Muscle of leg (tissue), 11 donors: Measurements from ENCODE around the gene TMEM201. TPM values are rescaled to one million over a fixed set of nuclear protein-coding genes. Genes with fewer than 3 reads are reported as not detected.
"Not testable (repeated sequence)": the region's sequence is repeated elsewhere in the genome, so short reads cannot be mapped to it uniquely, and the experiment has no call there.

Source experiments
- DNase-seq: peaks from one replicate; pipeline ENCODE4 v3.0.0; 2013
- H3K27ac ChIP-seq: one replicate; pipeline ENCODE4 v1.5.1; 2013; ENCODE audit warnings: mild to moderate bottlenecking, low read length, control low read depth
- H3K27me3 ChIP-seq: one replicate; pipeline ENCODE4 v1.6.1; 2013; ENCODE audit warnings: low read length; ENCODE audit not compliant: control insufficient read depth, insufficient read depth
- H3K36me3 ChIP-seq: one replicate; pipeline ENCODE4 v1.6.1; 2013; ENCODE audit warnings: low read length; ENCODE audit not compliant: control insufficient read depth, insufficient read depth
- H3K4me1 ChIP-seq: one replicate; pipeline ENCODE4 v1.6.1; 2013; ENCODE audit warnings: low read length; ENCODE audit not compliant: control insufficient read depth, insufficient read depth
- H3K4me3 ChIP-seq: one replicate; pipeline ENCODE4 v1.5.1; 2013; ENCODE audit warnings: low read length, control low read depth
- H3K9me3 ChIP-seq: replicated peaks from 2 replicates; pipeline ENCODE4 v1.6.1; 2013; ENCODE audit warnings: low read depth, low read length; ENCODE audit not compliant: control insufficient read depth
- WGBS: methylation state at CpG from one replicate; pipeline ENCODE4 v1.1.5; 2013; ENCODE audit warnings: missing lambda C conversion rate; ENCODE audit not compliant: insufficient coverage; 5-methylcytosine and 5-hydroxymethylcytosine counted together
- polyA plus RNA-seq, 8 donors: library from polyadenylated mRNA; unstranded; fragments of 120-200 nt; gene quantifications; one replicate each; pipeline versions ENCODE4 v1.2.1 to v1.2.3, GENCODE V29; 2013; ENCODE audit warnings: inconsistent platforms in 1 of 8, low replicate concordance in 1 of 8; ENCODE audit not compliant: insufficient read length in 8 of 8, insufficient read depth in 1 of 8
- total RNA-seq: library from RNA; stranded (reverse); fragments of 120-200 nt; gene quantifications from one replicate; pipeline ENCODE4 v1.2.4, GENCODE V29; 2013

Gene TMEM201
- total and polyA plus RNA-seq, 9 donors, result 6.9 to 22.2 (median 19.1) TPM

- no peak for DNase-seq
- WGBS, result 51% methylated on average over 12 of the region's 16 CpGs
- no peaks in the 10 kb centered on the region for H3K4me1 ChIP-seq
- H3K9me3 ChIP-seq, result no peaks in the 10 kb centered on the region
- no peak overlapping the region for H3K27ac ChIP-seq
- H3K36me3 ChIP-seq, result peaks cover 35% of the 10 kb centered on the region
- H3K4me3 ChIP-seq, result no peak overlapping the region
- H3K27me3 ChIP-seq, result peaks cover 6% of the 10 kb centered on the region
Observed at GRCh38 chr1:9615316-9616063, 26.8 kb downstream of the TMEM201 start.

- Histone ChIP-seq H3K4me3 (no peak overlapping the region), H3K9me3 (no peaks in the 10 kb centered on the region), H3K27ac (no peak overlapping the region), H3K4me1 (no peaks in the 10 kb centered on the region), H3K27me3 (peaks cover 6% of the 10 kb centered on the region), H3K36me3 (peaks cover under 1% of the 10 kb centered on the region)
- no peak for DNase-seq
- WGBS, result 72% methylated on average over 15 of the region's 18 CpGs
Observed at GRCh38 chr1:9618909-9619679, 30.4 kb downstream of the TMEM201 start.

- Histone ChIP-seq H3K4me1 (no peaks in the 10 kb centered on the region), H3K27ac (no peak overlapping the region), H3K9me3 (no peaks in the 10 kb centered on the region), H3K4me3 (no peak overlapping the region), H3K36me3 (no peaks in the 10 kb centered on the region), H3K27me3 (peaks cover 10% of the 10 kb centered on the region)
- DNase-seq, result no peak
Observed at GRCh38 chr1:9621032-9621431, 32.3 kb downstream of the TMEM201 start.

- no peak overlapping the region for H3K4me3 ChIP-seq
- no peak overlapping the region for H3K27ac ChIP-seq
- H3K9me3 ChIP-seq, result no peaks in the 10 kb centered on the region
- WGBS, result 100% methylated on average over 1 of the region's 2 CpGs
- peaks cover 2% of the 10 kb centered on the region for H3K4me1 ChIP-seq
- H3K27me3 ChIP-seq, result peaks cover 13% of the 10 kb centered on the region
- no peaks in the 10 kb centered on the region for H3K36me3 ChIP-seq
- no peak for DNase-seq
Observed at GRCh38 chr1:9624081-9624480, 35.4 kb downstream of the TMEM201 start.

GRCh38 chr1:9625030-9625429 is 36.3 kb downstream of the TMEM201 start:
- not testable (repeated sequence) for DNase-seq, H3K36me3 ChIP-seq, H3K4me3 ChIP-seq, H3K4me1 ChIP-seq, H3K9me3 ChIP-seq, H3K27ac ChIP-seq
- no CpG with 5 or more reads among the region's 3 CpGs for WGBS
- peaks cover 12% of the 10 kb centered on the region for H3K27me3 ChIP-seq

- DNase-seq, result no peak
- H3K9me3 ChIP-seq, result no peaks in the 10 kb centered on the region
- peaks cover 12% of the 10 kb centered on the region for H3K27me3 ChIP-seq
- H3K4me3 ChIP-seq, result no peak overlapping the region
- no peaks in the 10 kb centered on the region for H3K36me3 ChIP-seq
- H3K4me1 ChIP-seq, result peaks cover 2% of the 10 kb centered on the region
- H3K27ac ChIP-seq, result no peak overlapping the region
- 77% methylated on average over 9 of the region's 9 CpGs for WGBS
Observed at GRCh38 chr1:9626201-9626608, 37.5 kb downstream of the TMEM201 start.

- Histone ChIP-seq H3K27me3 (peaks cover 12% of the 10 kb centered on the region), H3K4me1 (peaks cover 2% of the 10 kb centered on the region), H3K36me3 (no peaks in the 10 kb centered on the region), H3K4me3 (no peak overlapping the region), H3K27ac (no peak overlapping the region), H3K9me3 (no peaks in the 10 kb centered on the region)
- no peak for DNase-seq
- 71% methylated on average over 11 of the region's 23 CpGs for WGBS
Observed at GRCh38 chr1:9628541-9629444, 40.1 kb downstream of the TMEM201 start.

- Histone ChIP-seq H3K9me3 (no peaks in the 10 kb centered on the region), H3K4me3 (no peak overlapping the region), H3K27me3 (peaks cover 12% of the 10 kb centered on the region), H3K36me3 (no peaks in the 10 kb centered on the region), H3K27ac (no peak overlapping the region), H3K4me1 (peaks cover 2% of the 10 kb centered on the region)
- 46% methylated on average over 12 of the region's 29 CpGs for WGBS
- DNase-seq, result peak; percentile 63
Observed at GRCh38 chr1:9629445-9630201, 40.9 kb downstream of the TMEM201 start.

- no peaks in the 10 kb centered on the region for H3K9me3 ChIP-seq
- no peak overlapping the region for H3K27ac ChIP-seq
- H3K36me3 ChIP-seq, result no peaks in the 10 kb centered on the region
- H3K4me3 ChIP-seq, result no peak overlapping the region
- peaks cover 12% of the 10 kb centered on the region for H3K27me3 ChIP-seq
- WGBS, result 71% methylated on average over 6 of the region's 8 CpGs
- no peak for DNase-seq
- H3K4me1 ChIP-seq, result peaks cover 2% of the 10 kb centered on the region
Observed at GRCh38 chr1:9630331-9631111, 41.8 kb downstream of the TMEM201 start.
